Activated T-helper 17 cell treated with anti-CD3 and anti-CD28 coated beads, Interleukin-2, amount 50 U/mL, for 72 hours (primary cell): Measurements from ENCODE around the gene SFMBT1. TPM values are rescaled to one million over a fixed set of nuclear protein-coding genes. Genes with fewer than 3 reads are reported as not detected.

ENCODE experiments used
- ATAC-seq: fragments of 150-1000 bp; cut with Tn5 transposase; replicated peaks from 2 replicates; pipeline ENCODE4 v1.10.0; 2021; ENCODE audit warnings: mild to moderate bottlenecking, moderate library complexity
- H3K27ac Mint-ChIP-seq: one replicate; pipeline ENCODE4 v1.8.0; 2022; ENCODE audit warnings: mixed read lengths
- H3K27me3 Mint-ChIP-seq: one replicate; pipeline ENCODE4 v1.8.0; 2022; ENCODE audit warnings: mixed read lengths
- H3K36me3 Mint-ChIP-seq: one replicate; pipeline ENCODE4 v1.8.0; 2022; ENCODE audit warnings: low read depth, mild to moderate bottlenecking, mixed read lengths
- H3K4me1 Mint-ChIP-seq: one replicate; pipeline ENCODE4 v1.8.0; 2022; ENCODE audit warnings: mixed read lengths
- H3K4me3 Mint-ChIP-seq: one replicate; pipeline ENCODE4 v1.8.0; 2022; ENCODE audit warnings: mild to moderate bottlenecking, mixed read lengths
- H3K9me3 Mint-ChIP-seq: one replicate; pipeline ENCODE4 v1.8.0; 2022; ENCODE audit warnings: mixed read lengths
- total RNA-seq, 2 donors: library from RNA; stranded (reverse); gene quantifications; one replicate each; pipeline ENCODE4 v1.2.3, GENCODE V29; 2022

Gene SFMBT1
- total RNA-seq, 2 donors from 2014 or later, result 26.1 to 29.9 TPM

DNA sequence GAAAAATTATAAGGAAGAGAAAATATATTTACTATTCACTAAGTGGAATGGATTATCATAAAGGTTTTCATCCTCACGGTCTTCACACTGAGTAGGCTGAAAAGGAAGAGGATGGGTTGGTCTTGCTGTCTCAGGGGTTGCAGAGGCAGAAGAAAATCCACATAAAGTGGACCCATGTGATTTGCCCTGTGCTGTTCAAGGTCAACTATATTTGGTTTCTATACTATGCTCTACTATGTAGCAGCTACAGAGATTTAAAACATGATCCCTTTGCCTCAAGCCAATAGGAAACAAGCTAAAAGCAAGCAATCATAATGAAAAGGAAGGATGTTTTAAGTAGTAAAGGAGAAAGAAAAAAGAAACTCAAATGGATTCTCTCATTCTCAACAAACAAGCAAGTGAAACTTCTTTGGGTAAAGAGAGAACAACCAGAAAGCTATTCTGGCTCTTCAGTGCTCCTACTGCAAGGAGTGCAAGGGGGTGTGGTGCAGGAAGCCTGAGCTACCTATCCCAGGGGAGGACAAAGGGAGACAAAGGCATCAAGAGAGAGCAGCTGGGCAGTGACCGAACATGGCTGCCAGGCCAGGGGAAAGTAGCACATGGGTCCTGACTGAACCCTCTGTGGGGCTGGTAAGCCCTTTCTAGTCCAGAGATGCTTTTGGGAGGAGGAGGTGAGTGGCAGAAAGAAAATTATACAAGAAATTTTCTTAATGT lies 35.9 kb downstream of the SFMBT1 start:
- H3K9me3 Mint-ChIP-seq, result no peaks in the 10 kb centered on the region
- no peaks in the 10 kb centered on the region for H3K27me3 Mint-ChIP-seq
- peaks cover 7% of the 10 kb centered on the region for H3K36me3 Mint-ChIP-seq
- H3K4me3 Mint-ChIP-seq, result no peak overlapping the region
- peak overlapping the region; percentile 31 for H3K27ac Mint-ChIP-seq
- H3K4me1 Mint-ChIP-seq, result peaks cover 24% of the 10 kb centered on the region
- peak; percentile 31 for ATAC-seq

GRCh38 chr3:53008932-53009331 lies 36.9 kb downstream of the SFMBT1 start:
- Mint-ChIP-seq H3K27me3 (no peaks in the 10 kb centered on the region), H3K9me3 (no peaks in the 10 kb centered on the region), H3K27ac (no peak overlapping the region), H3K36me3 (no peaks in the 10 kb centered on the region), H3K4me3 (no peak overlapping the region), H3K4me1 (peaks cover 31% of the 10 kb centered on the region)
- no peak for ATAC-seq

DNA sequence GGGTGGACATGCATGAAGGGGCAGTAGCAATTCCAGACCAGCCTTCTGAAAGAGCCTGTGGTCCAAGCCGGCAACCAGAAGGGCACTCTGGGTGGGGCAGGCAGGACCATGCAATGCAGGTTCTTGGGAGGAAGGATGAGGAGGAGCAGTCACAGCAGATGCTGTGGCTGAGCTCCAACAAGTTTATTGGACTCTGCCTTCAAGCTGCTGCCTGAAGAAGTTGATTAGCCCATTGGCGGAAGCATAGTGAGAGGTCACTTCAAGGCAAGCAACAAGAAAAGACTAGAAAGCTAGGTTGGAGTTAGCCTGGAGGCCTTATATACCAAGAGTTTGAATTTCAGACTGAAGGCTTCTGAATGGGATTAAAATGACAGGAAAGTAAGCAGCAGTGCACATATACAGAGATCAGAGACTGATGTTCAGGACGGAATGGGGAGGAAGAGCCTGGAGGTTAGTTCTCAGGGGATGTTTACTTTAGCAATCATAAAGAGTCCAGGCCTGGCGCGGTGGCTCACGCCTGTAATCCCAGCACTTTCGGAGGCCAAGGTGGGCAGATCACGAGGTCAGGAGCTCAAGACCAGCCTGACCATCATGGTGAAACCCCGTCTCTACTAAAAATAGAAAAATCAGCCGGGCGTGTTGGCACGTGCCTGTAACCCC lies 39.9 kb downstream of the SFMBT1 start:
- H3K9me3 Mint-ChIP-seq, result no peaks in the 10 kb centered on the region
- H3K4me3 Mint-ChIP-seq, result no peak overlapping the region
- no peaks in the 10 kb centered on the region for H3K36me3 Mint-ChIP-seq
- peaks cover 24% of the 10 kb centered on the region for H3K4me1 Mint-ChIP-seq
- no peaks in the 10 kb centered on the region for H3K27me3 Mint-ChIP-seq
- ATAC-seq, result no peak
- H3K27ac Mint-ChIP-seq, result no peak overlapping the region

DNA sequence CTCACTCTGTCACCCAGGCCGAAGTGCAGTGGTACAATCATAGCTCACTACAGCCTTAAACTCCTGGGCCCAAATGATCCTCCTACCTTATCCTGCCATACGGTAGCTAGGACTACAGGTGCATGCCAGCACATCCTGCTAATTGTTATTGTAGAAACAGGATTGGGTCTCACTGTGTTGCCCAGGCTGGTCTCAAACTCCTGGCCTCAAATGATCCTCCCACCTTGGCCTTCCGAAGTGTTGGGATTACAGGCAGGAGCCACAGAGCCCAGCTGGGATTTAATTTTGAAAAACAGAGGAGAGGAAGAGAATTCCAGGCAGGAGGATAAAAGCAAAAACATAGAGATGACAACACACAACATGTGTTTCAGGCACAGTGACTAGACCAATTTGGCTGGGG lies 40.5 kb downstream of the SFMBT1 start:
- Mint-ChIP-seq H3K36me3 (no peaks in the 10 kb centered on the region), H3K4me1 (peaks cover 20% of the 10 kb centered on the region), H3K4me3 (no peak overlapping the region), H3K27me3 (no peaks in the 10 kb centered on the region), H3K9me3 (no peaks in the 10 kb centered on the region), H3K27ac (peak overlapping the region; percentile 47)
- ATAC-seq, result no peak

GRCh38 chr3:53003320-53003719 lies 42.6 kb downstream of the SFMBT1 start:
- Mint-ChIP-seq H3K36me3 (no peaks in the 10 kb centered on the region), H3K27ac (no peak overlapping the region), H3K4me1 (peaks cover 15% of the 10 kb centered on the region), H3K27me3 (no peaks in the 10 kb centered on the region), H3K4me3 (peak overlapping the region; percentile 10), H3K9me3 (no peaks in the 10 kb centered on the region)
- no peak for ATAC-seq

- Mint-ChIP-seq H3K4me1 (peaks cover 4% of the 10 kb centered on the region), H3K4me3 (no peak overlapping the region), H3K27me3 (no peaks in the 10 kb centered on the region), H3K27ac (no peak overlapping the region), H3K9me3 (no peaks in the 10 kb centered on the region), H3K36me3 (peaks cover 14% of the 10 kb centered on the region)
- ATAC-seq, result no peak
These were observed 46.9 kb downstream of the SFMBT1 start for GRCh38 chr3:52998771-52999513.

GRCh38 chr3:52990637-52991036 lies 55.2 kb downstream of the SFMBT1 start:
- Mint-ChIP-seq H3K4me1 (peaks cover 24% of the 10 kb centered on the region), H3K9me3 (no peaks in the 10 kb centered on the region), H3K27ac (peak overlapping the region; percentile 75), H3K27me3 (no peaks in the 10 kb centered on the region), H3K36me3 (no peaks in the 10 kb centered on the region), H3K4me3 (no peak overlapping the region)
- peak; percentile 34 for ATAC-seq

DNA sequence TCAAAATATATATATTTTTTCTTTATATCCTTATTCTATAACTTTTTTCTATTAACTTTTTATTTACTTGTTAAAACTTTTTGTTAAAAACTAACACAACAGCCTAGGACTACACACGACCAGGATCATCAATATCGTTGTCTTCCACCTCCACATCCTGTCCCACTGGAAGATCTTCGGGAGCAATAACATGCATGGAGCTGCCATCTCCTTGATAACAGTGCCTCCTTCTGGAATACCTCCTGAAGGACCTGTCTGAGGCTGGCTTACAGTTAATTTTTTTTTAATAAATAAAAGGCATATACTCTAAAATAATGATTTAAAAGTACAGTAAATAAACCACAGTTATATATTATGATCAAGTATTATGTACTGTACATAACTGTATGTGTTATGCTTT lies 58.9 kb downstream of the SFMBT1 start:
- Mint-ChIP-seq H3K36me3 (peaks cover 4% of the 10 kb centered on the region), H3K27me3 (no peaks in the 10 kb centered on the region), H3K27ac (peak overlapping the region; percentile 24), H3K9me3 (no peaks in the 10 kb centered on the region), H3K4me1 (peaks cover 42% of the 10 kb centered on the region), H3K4me3 (no peak overlapping the region)
- ATAC-seq, result no peak

GRCh38 chr3:52986049-52986448 lies 59.8 kb downstream of the SFMBT1 start:
- Mint-ChIP-seq H3K9me3 (no peaks in the 10 kb centered on the region), H3K36me3 (peaks cover 4% of the 10 kb centered on the region), H3K4me1 (peaks cover 37% of the 10 kb centered on the region)

DNA sequence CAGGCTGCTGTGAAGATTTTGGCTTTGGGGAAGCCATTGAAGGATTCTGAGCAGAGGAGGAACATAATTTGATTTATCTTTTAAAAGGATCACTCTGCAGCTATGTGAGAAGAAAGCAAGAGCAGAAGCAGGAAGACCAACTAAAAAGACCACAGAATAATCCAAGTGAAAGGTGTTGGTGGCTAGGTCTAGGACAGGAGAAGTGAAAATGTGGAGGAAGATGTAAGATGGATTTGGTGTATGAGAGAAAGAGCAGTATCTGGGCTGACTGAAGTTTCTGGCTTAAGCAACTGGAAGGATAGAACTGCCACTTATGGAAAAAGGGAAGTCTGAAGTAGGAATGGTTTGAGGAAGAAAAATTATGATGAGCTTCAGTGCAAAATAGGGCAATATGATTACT lies 62.0 kb downstream of the SFMBT1 start:
- no peaks in the 10 kb centered on the region for H3K9me3 Mint-ChIP-seq
- peak overlapping the region; percentile 96 for H3K27ac Mint-ChIP-seq
- no peaks in the 10 kb centered on the region for H3K27me3 Mint-ChIP-seq
- peak; percentile 40 for ATAC-seq
- H3K4me3 Mint-ChIP-seq, result peak overlapping the region; percentile 81
- peaks cover 32% of the 10 kb centered on the region for H3K4me1 Mint-ChIP-seq
- peaks cover 4% of the 10 kb centered on the region for H3K36me3 Mint-ChIP-seq

More at GRCh38 chr3:52986049-52986448, 59.8 kb downstream of the SFMBT1 start:
- Mint-ChIP-seq H3K27ac (no peak overlapping the region), H3K27me3 (no peaks in the 10 kb centered on the region), H3K4me3 (no peak overlapping the region)
- no peak for ATAC-seq

GRCh38 chr3:52983336-52983807 lies 62.5 kb downstream of the SFMBT1 start:
- Mint-ChIP-seq H3K9me3 (no peaks in the 10 kb centered on the region), H3K27ac (peak overlapping the region; percentile 96)

DNA sequence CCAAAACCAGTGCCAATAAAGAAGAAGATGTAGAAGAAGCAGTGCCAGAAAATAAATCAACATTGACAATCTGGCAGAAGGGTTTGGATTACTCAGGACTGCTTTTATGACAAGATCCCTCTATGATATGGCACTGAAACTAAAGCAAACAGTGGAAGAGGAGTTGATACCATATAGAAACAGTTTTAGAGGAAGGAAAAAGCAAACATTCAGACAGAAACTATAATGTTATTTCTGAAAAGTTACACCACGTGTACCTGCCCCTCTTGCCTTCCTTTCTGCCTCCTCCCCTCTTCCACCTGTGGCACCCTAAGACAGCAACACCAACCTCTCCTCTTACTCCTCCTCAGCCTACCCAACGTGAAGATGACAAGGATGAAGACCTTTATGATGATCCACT lies 63.0 kb downstream of the SFMBT1 start:
- Mint-ChIP-seq H3K4me3 (peak overlapping the region; percentile 81), H3K9me3 (no peaks in the 10 kb centered on the region), H3K27ac (peak overlapping the region; percentile 96), H3K4me1 (peaks cover 36% of the 10 kb centered on the region), H3K36me3 (peaks cover 4% of the 10 kb centered on the region), H3K27me3 (no peaks in the 10 kb centered on the region)
- peak; percentile 70 for ATAC-seq

More at GRCh38 chr3:52983336-52983807, 62.5 kb downstream of the SFMBT1 start:
- ATAC-seq, result peak; percentile 89
- Mint-ChIP-seq H3K27me3 (no peaks in the 10 kb centered on the region), H3K4me1 (peaks cover 32% of the 10 kb centered on the region), H3K36me3 (peaks cover 4% of the 10 kb centered on the region), H3K4me3 (peak overlapping the region; percentile 81)

DNA sequence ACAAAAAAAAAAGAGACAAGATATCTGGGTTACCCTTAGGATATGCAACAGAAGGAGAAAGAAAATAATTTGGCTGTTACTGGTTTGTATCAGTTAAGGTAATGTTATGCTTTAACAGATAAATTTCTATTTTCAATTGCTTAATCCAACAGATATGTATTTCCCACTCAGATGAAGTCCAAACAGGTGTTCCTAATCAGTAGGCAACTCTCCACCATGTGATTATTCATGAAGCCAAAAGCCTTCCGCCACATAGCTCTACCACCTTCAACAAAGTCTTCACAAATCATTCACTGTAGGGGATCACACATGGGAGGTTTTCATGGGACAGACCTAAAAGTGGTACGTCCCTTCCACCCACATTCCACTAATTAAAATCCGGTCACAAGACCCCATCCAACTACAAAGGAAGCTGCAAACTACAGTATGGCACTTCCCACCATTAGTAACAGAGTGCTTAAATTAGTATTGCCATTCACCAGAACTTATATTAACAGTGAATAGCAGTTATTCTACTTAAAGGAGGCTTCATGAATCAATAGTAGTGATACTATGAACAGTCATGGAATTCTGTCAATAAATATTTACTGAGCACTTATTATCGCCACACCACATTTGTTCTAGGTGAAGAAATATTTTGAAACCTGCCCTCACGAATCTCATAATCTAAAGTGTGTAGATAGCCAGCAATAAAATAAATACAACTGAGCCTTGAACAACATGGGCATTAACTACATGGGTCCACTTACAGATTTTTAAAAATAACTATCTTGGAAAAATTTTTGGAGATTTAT lies 66.5 kb downstream of the SFMBT1 start:
- Mint-ChIP-seq H3K4me1 (peaks cover 32% of the 10 kb centered on the region), H3K27me3 (no peaks in the 10 kb centered on the region), H3K27ac (no peak overlapping the region), H3K9me3 (no peaks in the 10 kb centered on the region), H3K4me3 (no peak overlapping the region), H3K36me3 (peaks cover 4% of the 10 kb centered on the region)
- ATAC-seq, result no peak
